ENCODE results near the gene FRMD6. TPM values are rescaled to one million over a fixed set of nuclear protein-coding genes. Genes with fewer than 3 reads are reported as not detected.

The FRMD6 gene
- total RNA-seq, 1 experiment from 2014 or later = 9.6 TPM

- Mint-ChIP-seq H3K9me3 (no peaks in the 10 kb centered on the region), H3K36me3 (ENCODE audit: insufficient read depth in 1 of 3, low read depth in 3 of 3) (no peaks in the 10 kb centered on the region), H3K4me1 (peaks cover 3 to 8% of the 10 kb centered on the region in 2 experiments), H3K27me3 (ENCODE audit: low read depth) (no peaks in the 10 kb centered on the region), H3K4me3 (no peak overlapping the region), H3K27ac (no peak overlapping the region)
- Histone ChIP-seq H2BK15ac (ENCODE audit: low read depth, low read length) (no peak overlapping the region), H2BK12ac (ENCODE audit: insufficient read length, low read depth, low read length) (no peak overlapping the region), H3K14ac (ENCODE audit: insufficient read depth, low read length) (no peak overlapping the region), H3K23me2 (ENCODE audit: insufficient read length, low read depth, low read length, poor library complexity, severe bottlenecking) (no peaks in the 10 kb centered on the region), H3K79me2 (ENCODE audit: insufficient read depth, low read length) (no peaks in the 10 kb centered on the region), H3K4me1 (ENCODE audit: insufficient read depth, low read length) (no peaks in the 10 kb centered on the region), H3K18ac (ENCODE audit: insufficient read length, low read depth, low read length) (no peak overlapping the region), H3K79me1 (ENCODE audit: insufficient read depth, low read depth, low read length, poor library complexity, severe bottlenecking) (no peaks in the 10 kb centered on the region), H3K56ac (ENCODE audit: insufficient read length, low read depth, low read length) (no peak overlapping the region), H2BK20ac (ENCODE audit: low read depth, low read length, poor library complexity, severe bottlenecking) (no peak overlapping the region), H4K91ac (ENCODE audit: insufficient read length, low read depth, low read length) (no peak overlapping the region), H3T11ph (ENCODE audit: low read length) (no peak overlapping the region), H2AK5ac (ENCODE audit: insufficient read length, low read length) (no peak overlapping the region), H4K8ac (replicated peaks; ENCODE audit: insufficient read length, low read depth, low read length) (no peak overlapping the region), H3K23ac (ENCODE audit: insufficient read length, low read depth, low read length) (no peak overlapping the region), H3K9me3 (ENCODE audit: control insufficient read depth, low read depth, low read length) (no peaks in the 10 kb centered on the region), H4K20me1 (ENCODE audit: control insufficient read depth, insufficient read depth, insufficient read length) (no peaks in the 10 kb centered on the region), H4K5ac (ENCODE audit: insufficient read length, low read depth, low read length) (no peak overlapping the region), H3K27ac (ENCODE audit: insufficient read length, low read depth, low read length) (no peak overlapping the region), H3K4ac (ENCODE audit: low read depth, low read length) (no peak overlapping the region), H3K4me2 (ENCODE audit: insufficient read depth, insufficient read length, low read length) (no peak overlapping the region), H2BK5ac (ENCODE audit: insufficient read length, low read length) (no peak overlapping the region), H3K9ac (ENCODE audit: extremely low read depth, insufficient read length, low read length) (no peak overlapping the region), H2AFZ (ENCODE audit: low read length) (no peak overlapping the region), H3K27me3 (ENCODE audit: insufficient read depth, low read length) (no peaks in the 10 kb centered on the region), H2BK120ac (ENCODE audit: low read depth, low read length, poor library complexity, severe bottlenecking) (no peak overlapping the region)
- DNase-seq = no peak
- no CpG with 5 or more reads among the region's 2 CpGs for WGBS (ENCODE audit: extremely low coverage, insufficient read length, low lambda C conversion rate)
- TF ChIP-seq CTCF (conservative IDR thresholded peaks at IDR 0.05) = no peak
Measured at GRCh38 chr14:51620056-51620455, 31.7 kb upstream of the FRMD6 start.

Data from H9 (cell line).